ENCODE data around the gene ACR.

DNA sequence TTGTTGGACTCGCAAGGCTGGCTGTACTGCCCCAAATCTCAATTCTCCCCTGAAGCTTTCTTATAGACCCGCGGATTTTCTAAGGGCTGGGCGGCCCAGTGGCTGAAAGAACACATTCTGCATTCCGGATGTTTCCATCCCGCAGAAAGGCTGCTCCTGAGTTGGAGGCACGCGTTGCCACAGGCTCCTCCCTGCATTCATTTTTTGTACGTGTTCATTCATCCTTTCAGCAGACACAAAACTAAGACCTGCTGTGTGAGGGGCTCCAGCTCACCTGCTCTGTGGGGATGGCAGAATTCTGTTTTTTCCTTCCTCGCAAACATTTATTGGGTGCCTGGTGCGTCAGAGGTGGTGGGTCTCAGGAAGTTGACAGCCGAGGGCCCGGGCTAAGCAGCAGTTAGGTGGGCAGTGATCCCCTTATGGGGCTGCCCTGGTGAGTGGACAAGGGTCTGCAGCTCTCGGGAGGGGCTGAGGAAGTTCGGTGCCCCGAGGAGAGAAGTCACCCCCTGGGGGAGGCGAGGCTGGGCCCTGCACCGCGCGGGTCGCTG is 41.7 kb upstream of the ACR start:
- TF ChIP-seq, protein P1, sequence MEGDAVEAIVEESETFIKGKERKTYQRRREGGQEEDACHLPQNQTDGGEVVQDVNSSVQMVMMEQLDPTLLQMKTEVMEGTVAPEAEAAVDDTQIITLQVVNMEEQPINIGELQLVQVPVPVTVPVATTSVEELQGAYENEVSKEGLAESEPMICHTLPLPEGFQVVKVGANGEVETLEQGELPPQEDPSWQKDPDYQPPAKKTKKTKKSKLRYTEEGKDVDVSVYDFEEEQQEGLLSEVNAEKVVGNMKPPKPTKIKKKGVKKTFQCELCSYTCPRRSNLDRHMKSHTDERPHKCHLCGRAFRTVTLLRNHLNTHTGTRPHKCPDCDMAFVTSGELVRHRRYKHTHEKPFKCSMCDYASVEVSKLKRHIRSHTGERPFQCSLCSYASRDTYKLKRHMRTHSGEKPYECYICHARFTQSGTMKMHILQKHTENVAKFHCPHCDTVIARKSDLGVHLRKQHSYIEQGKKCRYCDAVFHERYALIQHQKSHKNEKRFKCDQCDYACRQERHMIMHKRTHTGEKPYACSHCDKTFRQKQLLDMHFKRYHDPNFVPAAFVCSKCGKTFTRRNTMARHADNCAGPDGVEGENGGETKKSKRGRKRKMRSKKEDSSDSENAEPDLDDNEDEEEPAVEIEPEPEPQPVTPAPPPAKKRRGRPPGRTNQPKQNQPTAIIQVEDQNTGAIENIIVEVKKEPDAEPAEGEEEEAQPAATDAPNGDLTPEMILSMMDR (IDR thresholded peaks at IDR 0.05): no peak
- TF ChIP-seq, protein P2, sequence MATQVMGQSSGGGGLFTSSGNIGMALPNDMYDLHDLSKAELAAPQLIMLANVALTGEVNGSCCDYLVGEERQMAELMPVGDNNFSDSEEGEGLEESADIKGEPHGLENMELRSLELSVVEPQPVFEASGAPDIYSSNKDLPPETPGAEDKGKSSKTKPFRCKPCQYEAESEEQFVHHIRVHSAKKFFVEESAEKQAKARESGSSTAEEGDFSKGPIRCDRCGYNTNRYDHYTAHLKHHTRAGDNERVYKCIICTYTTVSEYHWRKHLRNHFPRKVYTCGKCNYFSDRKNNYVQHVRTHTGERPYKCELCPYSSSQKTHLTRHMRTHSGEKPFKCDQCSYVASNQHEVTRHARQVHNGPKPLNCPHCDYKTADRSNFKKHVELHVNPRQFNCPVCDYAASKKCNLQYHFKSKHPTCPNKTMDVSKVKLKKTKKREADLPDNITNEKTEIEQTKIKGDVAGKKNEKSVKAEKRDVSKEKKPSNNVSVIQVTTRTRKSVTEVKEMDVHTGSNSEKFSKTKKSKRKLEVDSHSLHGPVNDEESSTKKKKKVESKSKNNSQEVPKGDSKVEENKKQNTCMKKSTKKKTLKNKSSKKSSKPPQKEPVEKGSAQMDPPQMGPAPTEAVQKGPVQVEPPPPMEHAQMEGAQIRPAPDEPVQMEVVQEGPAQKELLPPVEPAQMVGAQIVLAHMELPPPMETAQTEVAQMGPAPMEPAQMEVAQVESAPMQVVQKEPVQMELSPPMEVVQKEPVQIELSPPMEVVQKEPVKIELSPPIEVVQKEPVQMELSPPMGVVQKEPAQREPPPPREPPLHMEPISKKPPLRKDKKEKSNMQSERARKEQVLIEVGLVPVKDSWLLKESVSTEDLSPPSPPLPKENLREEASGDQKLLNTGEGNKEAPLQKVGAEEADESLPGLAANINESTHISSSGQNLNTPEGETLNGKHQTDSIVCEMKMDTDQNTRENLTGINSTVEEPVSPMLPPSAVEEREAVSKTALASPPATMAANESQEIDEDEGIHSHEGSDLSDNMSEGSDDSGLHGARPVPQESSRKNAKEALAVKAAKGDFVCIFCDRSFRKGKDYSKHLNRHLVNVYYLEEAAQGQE (IDR thresholded peaks at IDR 0.05; ENCODE audit: insufficient read depth in 1 of 2, low read depth in 2 of 2, low read length in 1 of 2): no peak
- no peak for TF ChIP-seq POLR2AphosphoS5 (IDR thresholded peaks at IDR 0.05; ENCODE audit: low read depth, low read length)
- TF ChIP-seq SIN3A (IDR thresholded peaks at IDR 0.05; ENCODE audit: borderline replicate concordance, insufficient read depth, low read depth, low read length): no peak

Data from Panc1 (cell line).